VCaP (cell line): Measurements from ENCODE around the gene FGFRL1.

Experiments used
- H3K27ac ChIP-seq: fragments of 450-650 bp; 2 replicates; pipeline ENCODE4 v1.5.1; 2017
- CTCF ChIP-seq: fragments of 450-650 bp; conservative IDR thresholded peaks from 2 replicates; pipeline ENCODE4 v1.5.1; 2017; ENCODE audit warnings: mild to moderate bottlenecking, moderate library complexity

FGFRL1 gene

DNA sequence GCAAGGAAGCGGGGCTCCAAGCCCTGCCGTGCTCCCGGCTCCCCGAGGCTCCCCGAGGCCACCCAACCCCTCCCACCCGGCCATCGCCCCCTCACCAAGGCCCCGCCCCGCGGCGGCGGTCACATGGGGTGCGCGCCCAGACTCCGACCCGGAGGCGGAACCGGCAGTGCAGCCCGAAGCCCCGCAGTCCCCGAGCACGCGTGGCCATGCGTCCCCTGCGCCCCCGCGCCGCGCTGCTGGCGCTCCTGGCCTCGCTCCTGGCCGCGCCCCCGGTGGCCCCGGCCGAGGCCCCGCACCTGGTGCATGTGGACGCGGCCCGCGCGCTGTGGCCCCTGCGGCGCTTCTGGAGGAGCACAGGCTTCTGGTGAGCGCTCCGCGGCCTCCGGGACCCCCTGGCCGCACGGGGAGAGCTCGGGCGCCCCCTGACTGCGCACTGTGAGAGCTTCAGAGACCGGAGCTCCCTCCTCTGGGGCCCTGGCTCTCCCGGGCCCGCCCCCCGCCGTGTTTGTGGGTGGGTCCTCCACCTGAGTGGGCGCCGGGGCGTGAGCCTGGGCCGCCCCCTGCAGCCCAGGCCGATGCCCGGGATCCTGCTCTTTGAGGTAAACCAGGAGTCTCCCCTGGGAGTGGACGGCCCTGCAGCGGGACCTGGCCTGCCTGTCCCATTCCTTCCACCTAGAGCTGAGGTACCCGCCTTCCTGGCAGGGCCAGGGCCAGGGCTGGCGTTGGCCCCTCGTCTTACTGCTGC is 24.4 kb upstream of the FGFRL1 start, which contains the start of gene IDUA:
Gene IDUA (plus strand): TSS at position 166 of the 745 bp plus-strand sequence. CDS start 41 bp downstream, at position 207.
- H3K27ac ChIP-seq = peak within 1 kb of the TSS; percentile 88
- TF ChIP-seq CTCF = peak; percentile 72

GRCh38 chr4:987624-988513 is 23.6 kb upstream of the FGFRL1 start:
- H3K27ac ChIP-seq = peak overlapping the region; percentile 88
- no peak for TF ChIP-seq CTCF

DNA sequence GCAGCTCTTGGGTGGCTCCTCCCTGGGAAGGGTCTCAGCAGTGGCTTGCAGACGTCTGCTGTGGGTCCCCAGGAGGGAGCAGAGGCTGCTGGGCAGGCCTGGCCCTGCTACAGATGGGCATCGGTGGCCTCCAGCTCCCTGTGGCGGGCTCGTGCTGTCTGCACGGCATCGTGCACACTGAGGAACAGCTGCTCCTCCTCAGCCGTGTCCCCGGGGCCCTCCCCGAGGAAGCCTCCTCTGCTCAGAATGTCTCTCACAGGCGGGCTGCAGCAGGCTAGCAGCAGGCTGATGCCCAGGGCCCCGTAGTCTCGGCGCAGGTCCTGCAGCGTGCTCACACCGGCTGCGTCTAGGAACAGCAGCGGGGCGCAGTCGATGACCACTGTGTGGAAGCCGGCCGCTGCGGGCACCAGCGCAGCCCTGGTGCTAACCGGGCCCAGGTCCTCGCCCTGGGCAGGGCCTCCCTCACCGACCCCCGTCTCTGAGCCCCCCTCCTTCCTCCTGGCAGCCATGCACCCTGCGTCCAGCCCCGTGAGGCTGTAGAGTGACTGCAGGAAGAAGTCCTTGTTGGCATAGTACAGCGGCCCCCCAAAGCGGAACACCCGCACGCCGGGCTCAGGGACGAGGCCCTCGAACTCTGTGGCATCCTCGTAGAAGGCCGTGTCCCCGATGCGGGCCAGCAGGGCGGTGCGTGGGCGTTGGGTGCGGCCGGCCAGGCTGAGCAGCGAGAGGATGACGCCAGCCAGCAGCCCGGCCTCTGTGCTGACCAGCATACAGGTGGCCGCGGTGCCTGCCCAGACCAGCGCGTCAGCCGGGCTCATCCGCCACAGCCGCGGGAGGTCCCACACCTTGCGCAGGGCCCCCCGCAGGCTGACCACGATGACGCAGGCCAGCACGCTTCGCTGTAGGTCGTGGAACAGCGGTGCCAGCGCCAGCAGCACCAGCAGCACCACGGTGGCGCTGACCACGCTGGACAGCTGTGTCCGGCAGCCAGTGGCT is 22.4 kb upstream of the FGFRL1 start:
- H3K27ac ChIP-seq = no peak overlapping the region; the same call in 1 of the 2 replicates
- TF ChIP-seq CTCF = no peak

- TF ChIP-seq CTCF = no peak
- no peak overlapping the region for H3K27ac ChIP-seq
Observed at GRCh38 chr4:989722-990471, 21.5 kb upstream of the FGFRL1 start.

- no peak overlapping the region; the same call in 1 of the 2 replicates for H3K27ac ChIP-seq
- no peak for TF ChIP-seq CTCF
Observed at GRCh38 chr4:990746-991367, 20.6 kb upstream of the FGFRL1 start.

- no peak for TF ChIP-seq CTCF
- H3K27ac ChIP-seq = peak overlapping the region; percentile 96
Observed at GRCh38 chr4:991451-992296, 19.8 kb upstream of the FGFRL1 start.
